Endothelial cell (in vitro differentiated cells): ENCODE results near the gene DCK. TPM values are rescaled to one million over a fixed set of nuclear protein-coding genes. Genes with fewer than 3 reads are reported as not detected.

ENCODE experiments used
- DNase-seq: peaks from one replicate; pipeline ENCODE4 v3.0.0; 2021; ENCODE audit warnings: low spot score
- H3K27ac Mint-ChIP-seq: one replicate; pipeline ENCODE4 v1.8.0; 2021; ENCODE audit warnings: mixed read lengths, inconsistent platforms; ENCODE audit not compliant: unreplicated experiment
- H3K27me3 Mint-ChIP-seq: one replicate; pipeline ENCODE4 v1.8.0; 2021; ENCODE audit warnings: mild to moderate bottlenecking, moderate library complexity, mixed read lengths, inconsistent platforms; ENCODE audit not compliant: unreplicated experiment
- H3K36me3 Mint-ChIP-seq: one replicate; pipeline ENCODE4 v1.8.0; 2021; ENCODE audit warnings: mild to moderate bottlenecking, low read depth, mixed read lengths, inconsistent platforms; ENCODE audit not compliant: unreplicated experiment
- H3K4me1 Mint-ChIP-seq: one replicate; pipeline ENCODE4 v1.8.0; 2021; ENCODE audit warnings: mild to moderate bottlenecking, mixed read lengths, inconsistent platforms; ENCODE audit not compliant: unreplicated experiment
- H3K4me3 Mint-ChIP-seq: one replicate; pipeline ENCODE4 v1.8.0; 2021; ENCODE audit warnings: mild to moderate bottlenecking, mixed read lengths, inconsistent platforms; ENCODE audit not compliant: unreplicated experiment
- H3K9me3 Mint-ChIP-seq: one replicate; pipeline ENCODE4 v1.8.0; 2021; ENCODE audit warnings: mixed read lengths, inconsistent platforms; ENCODE audit not compliant: unreplicated experiment
- total RNA-seq: library from RNA; stranded (reverse); fragmentation: NEBNext Ultra II Directional; extraction: Animal tissue kit (Norgen Biotek cat#: 25700); gene quantifications from one replicate; pipeline ENCODE4 v1.2.1, GENCODE V29; 2021; ENCODE audit not compliant: unreplicated experiment
- TF ChIP-seq, protein P1 (sequence below): fragments of 200-600 bp; sonication (generic); IDR thresholded peaks from one replicate; pipeline ENCODE4 v1.5.0; 2021; ENCODE audit warnings: antibody characterized with exemption; ENCODE audit not compliant: unreplicated experiment

The DCK gene
- total RNA-seq, 1 donor from 2014 or later, result 17.5 TPM

GRCh38 chr4:70976252-70976651, 17.2 kb upstream of the DCK start:
- no peaks in the 10 kb centered on the region for H3K9me3 Mint-ChIP-seq
- no peak overlapping the region for H3K27ac Mint-ChIP-seq
- H3K36me3 Mint-ChIP-seq, result peaks cover 8% of the 10 kb centered on the region
- no peak overlapping the region for H3K4me3 Mint-ChIP-seq
- H3K4me1 Mint-ChIP-seq, result peaks cover 29% of the 10 kb centered on the region
- DNase-seq, result no peak
- TF ChIP-seq, protein P1, sequence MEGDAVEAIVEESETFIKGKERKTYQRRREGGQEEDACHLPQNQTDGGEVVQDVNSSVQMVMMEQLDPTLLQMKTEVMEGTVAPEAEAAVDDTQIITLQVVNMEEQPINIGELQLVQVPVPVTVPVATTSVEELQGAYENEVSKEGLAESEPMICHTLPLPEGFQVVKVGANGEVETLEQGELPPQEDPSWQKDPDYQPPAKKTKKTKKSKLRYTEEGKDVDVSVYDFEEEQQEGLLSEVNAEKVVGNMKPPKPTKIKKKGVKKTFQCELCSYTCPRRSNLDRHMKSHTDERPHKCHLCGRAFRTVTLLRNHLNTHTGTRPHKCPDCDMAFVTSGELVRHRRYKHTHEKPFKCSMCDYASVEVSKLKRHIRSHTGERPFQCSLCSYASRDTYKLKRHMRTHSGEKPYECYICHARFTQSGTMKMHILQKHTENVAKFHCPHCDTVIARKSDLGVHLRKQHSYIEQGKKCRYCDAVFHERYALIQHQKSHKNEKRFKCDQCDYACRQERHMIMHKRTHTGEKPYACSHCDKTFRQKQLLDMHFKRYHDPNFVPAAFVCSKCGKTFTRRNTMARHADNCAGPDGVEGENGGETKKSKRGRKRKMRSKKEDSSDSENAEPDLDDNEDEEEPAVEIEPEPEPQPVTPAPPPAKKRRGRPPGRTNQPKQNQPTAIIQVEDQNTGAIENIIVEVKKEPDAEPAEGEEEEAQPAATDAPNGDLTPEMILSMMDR, result no peak
- no peaks in the 10 kb centered on the region for H3K27me3 Mint-ChIP-seq

- TF ChIP-seq, protein P1, result no peak
- Mint-ChIP-seq H3K36me3 (peaks cover 5% of the 10 kb centered on the region), H3K9me3 (no peaks in the 10 kb centered on the region), H3K27ac (peak overlapping the region; percentile 61), H3K4me3 (no peak overlapping the region), H3K4me1 (peaks cover 39% of the 10 kb centered on the region), H3K27me3 (no peaks in the 10 kb centered on the region)
- no peak for DNase-seq
These were observed 13.9 kb upstream of the DCK start for GRCh38 chr4:70979445-70980008.

DNA sequence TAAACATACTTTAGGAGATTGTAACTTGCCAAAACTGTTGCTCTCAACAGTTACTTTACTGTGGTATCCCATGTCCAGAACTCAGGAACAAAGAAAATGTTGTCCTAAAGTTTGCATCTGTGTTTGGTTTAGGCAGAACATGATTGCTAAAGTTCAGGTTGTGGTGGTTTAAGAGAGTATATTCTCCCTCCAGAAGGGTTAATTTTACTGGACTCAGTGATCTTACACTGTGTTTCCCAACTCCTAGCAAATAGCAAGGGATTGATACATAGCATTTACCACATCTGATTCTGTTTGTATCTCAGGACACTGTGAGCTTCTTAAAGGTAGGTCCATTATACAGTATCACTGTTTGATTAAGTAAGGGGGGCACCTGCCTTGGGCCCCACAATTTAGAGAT, 13.3 kb upstream of the DCK start:
- Mint-ChIP-seq H3K4me3 (no peak overlapping the region), H3K36me3 (peaks cover 5% of the 10 kb centered on the region), H3K4me1 (peaks cover 39% of the 10 kb centered on the region), H3K9me3 (no peaks in the 10 kb centered on the region), H3K27me3 (no peaks in the 10 kb centered on the region), H3K27ac (peak overlapping the region; percentile 89)
- TF ChIP-seq, protein P1, result no peak
- DNase-seq, result no peak

GRCh38 chr4:70984106-70984505, 9.3 kb upstream of the DCK start:
- DNase-seq, result no peak
- TF ChIP-seq, protein P1, result no peak
- Mint-ChIP-seq H3K36me3 (no peaks in the 10 kb centered on the region), H3K9me3 (no peaks in the 10 kb centered on the region), H3K27ac (no peak overlapping the region), H3K4me3 (no peak overlapping the region), H3K27me3 (no peaks in the 10 kb centered on the region), H3K4me1 (peaks cover 32% of the 10 kb centered on the region)

GRCh38 chr4:70984589-70984988, 8.9 kb upstream of the DCK start:
- DNase-seq, result no peak
- no peak overlapping the region for H3K4me3 Mint-ChIP-seq
- H3K9me3 Mint-ChIP-seq, result no peaks in the 10 kb centered on the region
- H3K36me3 Mint-ChIP-seq, result no peaks in the 10 kb centered on the region
- TF ChIP-seq, protein P1, result no peak
- no peak overlapping the region for H3K27ac Mint-ChIP-seq
- peaks cover 27% of the 10 kb centered on the region for H3K4me1 Mint-ChIP-seq
- H3K27me3 Mint-ChIP-seq, result no peaks in the 10 kb centered on the region
